Raji (cell line): ENCODE data around the gene RAB11B.
A peak's percentile ranks its signal among the peaks of the same experiment; 100 is the strongest.

Source experiments
- POLR2A ChIP-seq: IDR thresholded peaks from 2 replicates; pipeline ENCODE4 v1.6.1; 2011; ENCODE audit warnings: low read depth, low read length, control low read depth; ENCODE audit not compliant: insufficient read depth

Gene RAB11B

GRCh38 chr19:8393871-8394250, 3.7 kb downstream of the RAB11B start:
- TF ChIP-seq POLR2A: no peak

- TF ChIP-seq POLR2A: no peak
Measured at GRCh38 chr19:8395621-8396082, 5.5 kb downstream of the RAB11B start.

- TF ChIP-seq POLR2A: no peak
Measured at GRCh38 chr19:8396185-8396562, 6.0 kb downstream of the RAB11B start.

GRCh38 chr19:8396563-8397203, 6.5 kb downstream of the RAB11B start:
- TF ChIP-seq POLR2A: no peak

GRCh38 chr19:8397271-8397670, 7.1 kb downstream of the RAB11B start:
- no peak for TF ChIP-seq POLR2A

- no peak for TF ChIP-seq POLR2A
Measured at GRCh38 chr19:8397746-8398310, 7.7 kb downstream of the RAB11B start.

- no peak for TF ChIP-seq POLR2A
Measured at GRCh38 chr19:8398311-8398771, 8.2 kb downstream of the RAB11B start.

- no peak for TF ChIP-seq POLR2A
Measured at GRCh38 chr19:8399681-8400188, 9.6 kb downstream of the RAB11B start.

- no peak for TF ChIP-seq POLR2A
Measured at GRCh38 chr19:8401981-8402411, 11.8 kb downstream of the RAB11B start.

GRCh38 chr19:8403098-8403819, 13.1 kb downstream of the RAB11B start:
- TF ChIP-seq POLR2A: no peak

GRCh38 chr19:8403820-8404109, 13.6 kb downstream of the RAB11B start:
- no peak for TF ChIP-seq POLR2A

- no peak for TF ChIP-seq POLR2A
Measured at GRCh38 chr19:8404391-8405151, 14.4 kb downstream of the RAB11B start.

- TF ChIP-seq POLR2A: peak; percentile 37; the same call in 1 of the 2 replicates
Measured at GRCh38 chr19:8412783-8413628, 22.8 kb downstream of the RAB11B start, which contains the start of gene MARCHF2. Gene MARCHF2, plus strand, starts transcription at chr19:8413305. Its CDS starts 8,536 bp downstream, at chr19:8421841.

GRCh38 chr19:8413629-8413995, 23.5 kb downstream of the RAB11B start:
- TF ChIP-seq POLR2A: no peak
